ELF-1 (cell line): Measurements from ENCODE around the gene CDX1.
A peak's percentile ranks its signal among the peaks of the same experiment; 100 is the strongest.

Source experiments
- DNase-seq: peaks from one replicate; pipeline ENCODE4 v3.0.0-alpha.2; 2016; ENCODE audit warnings: low read depth, low spot score

The CDX1 gene

GRCh38 chr5:150166650-150167511 lies at the start of gene CDX1:
CDX1 (plus strand) TSS chr5:150166778; CDS start chr5:150166877, 99 bp downstream.
- peak; percentile 53 for DNase-seq

- no peak for DNase-seq
Observed at GRCh38 chr5:150117945-150118560, 48.5 kb upstream of the CDX1 start.

GRCh38 chr5:150118561-150119229 lies 47.9 kb upstream of the CDX1 start:
- DNase-seq: no peak

- DNase-seq: no peak
Observed at GRCh38 chr5:150119421-150120061, 47.0 kb upstream of the CDX1 start.

- DNase-seq: no peak
Observed at GRCh38 chr5:150120062-150120441, 46.5 kb upstream of the CDX1 start.

- peak; percentile 13 for DNase-seq
Observed at GRCh38 chr5:150120617-150121447, 45.7 kb upstream of the CDX1 start.

- DNase-seq: no peak
Observed at GRCh38 chr5:150121448-150122157, 45.0 kb upstream of the CDX1 start.

GRCh38 chr5:150122158-150122510 lies 44.4 kb upstream of the CDX1 start:
- DNase-seq: no peak

GRCh38 chr5:150122536-150123481 lies 43.8 kb upstream of the CDX1 start:
- DNase-seq: no peak

GRCh38 chr5:150123542-150123941 lies 43.0 kb upstream of the CDX1 start:
- DNase-seq: no peak

- no peak for DNase-seq
Observed at GRCh38 chr5:150124111-150124557, 42.4 kb upstream of the CDX1 start.

- DNase-seq: no peak
Observed at GRCh38 chr5:150124596-150124995, 42.0 kb upstream of the CDX1 start.

GRCh38 chr5:150125334-150125733 lies 41.2 kb upstream of the CDX1 start:
- DNase-seq: no peak

- no peak for DNase-seq
Observed at GRCh38 chr5:150126199-150126920, 40.2 kb upstream of the CDX1 start.

- no peak for DNase-seq
Observed at GRCh38 chr5:150126921-150127265, 39.7 kb upstream of the CDX1 start.

GRCh38 chr5:150129454-150129812 lies 37.1 kb upstream of the CDX1 start:
- no peak for DNase-seq

GRCh38 chr5:150129813-150130492 lies 36.6 kb upstream of the CDX1 start:
- peak; percentile 88 for DNase-seq

GRCh38 chr5:150130493-150130922 lies 36.1 kb upstream of the CDX1 start:
- peak; percentile 88 for DNase-seq
